Stomach smooth muscle (tissue), 2 donors: ENCODE results near the gene MINK1.
A peak's percentile ranks its signal among the peaks of the same experiment; 100 is the strongest.
"Not testable (repeated sequence)": the region's sequence is repeated elsewhere in the genome, so short reads cannot be mapped to it uniquely, and the experiment has no call there.

ENCODE experiments used
- H3K27ac ChIP-seq: one replicate; pipeline ENCODE4 v1.7.0; 2013; ENCODE audit warnings: mild to moderate bottlenecking, low read length, inconsistent platforms
- H3K27me3 ChIP-seq, 2 donors: one replicate each; pipeline ENCODE4 v1.7.0; 2013; ENCODE audit warnings: low read length in 2 of 2; ENCODE audit not compliant: insufficient read depth in 2 of 2, control insufficient read depth in 1 of 2
- H3K36me3 ChIP-seq, 2 donors: one replicate each; pipeline ENCODE4 v1.7.0; 2013; ENCODE audit warnings: low read length in 2 of 2; ENCODE audit not compliant: control insufficient read depth in 2 of 2, insufficient read depth in 2 of 2
- H3K4me1 ChIP-seq: one replicate; pipeline ENCODE4 v1.7.0; 2013; ENCODE audit warnings: low read length; ENCODE audit not compliant: control insufficient read depth, insufficient read depth
- H3K4me3 ChIP-seq, 2 donors: one replicate each; pipeline ENCODE4 v1.7.0; 2013; ENCODE audit warnings: low read length in 2 of 2
- H3K9ac ChIP-seq, 2 donors: one replicate each; pipeline ENCODE4 v1.7.0; 2013; ENCODE audit warnings: low read length in 2 of 2, mild to moderate bottlenecking in 1 of 2
- H3K9me3 ChIP-seq, 2 donors: one replicate each; pipeline ENCODE4 v1.7.0; 2013; ENCODE audit warnings: low read length in 2 of 2; ENCODE audit not compliant: control insufficient read depth in 2 of 2
- donor health status: healthy.
- donor health status: Pancreatic carcinoma.

MINK1 gene

DNA sequence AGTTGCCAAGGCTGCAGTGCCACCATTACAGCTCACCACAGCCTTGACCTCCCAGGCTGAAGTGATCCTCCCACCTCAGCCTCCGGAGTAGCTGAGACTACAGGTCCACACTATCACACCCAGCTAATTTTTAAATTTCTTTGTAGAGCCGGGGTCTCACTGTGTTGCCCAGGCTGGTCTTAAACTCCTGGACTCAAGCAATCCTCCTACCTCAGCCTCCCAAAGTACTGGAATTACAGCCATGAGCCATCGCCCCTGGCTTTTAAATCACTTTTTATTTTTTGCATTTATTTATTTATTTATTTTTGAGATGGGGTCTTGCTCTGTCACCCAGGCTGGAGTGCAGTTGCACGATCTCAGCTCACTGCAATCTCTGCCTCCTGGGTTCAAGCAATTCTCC, 81.4 kb downstream of the MINK1 start:
- H3K9ac ChIP-seq, H3K27ac ChIP-seq, H3K4me1 ChIP-seq, H3K27me3 ChIP-seq, H3K36me3 ChIP-seq, H3K4me3 ChIP-seq, H3K9me3 ChIP-seq: not testable (repeated sequence)

DNA sequence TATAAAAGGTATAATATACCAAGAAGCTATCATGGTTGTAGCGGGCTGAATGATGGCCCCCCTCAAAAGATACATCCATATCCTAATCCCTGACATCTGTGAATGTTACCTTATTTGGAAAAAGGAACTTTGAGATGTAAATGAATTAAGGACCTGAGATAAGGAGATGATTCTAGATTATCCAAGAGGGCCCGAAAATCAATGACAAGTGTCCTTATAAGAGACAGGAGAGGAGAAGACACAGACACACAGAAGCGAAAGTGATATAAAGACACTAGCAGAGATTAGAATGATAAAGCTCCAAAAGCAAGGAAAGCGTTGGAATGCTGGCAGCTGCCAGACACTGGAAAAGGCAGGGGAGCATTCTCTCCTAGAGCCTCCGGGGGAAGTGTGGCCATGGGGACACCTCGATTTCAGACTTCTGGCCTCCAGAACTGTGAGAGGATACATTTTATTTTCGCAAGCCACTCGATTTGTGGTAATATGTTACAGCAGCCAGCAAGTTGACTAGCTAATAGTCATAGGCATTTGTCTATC, 86.4 kb downstream of the MINK1 start:
- no peaks in the 10 kb centered on the region for H3K27me3 ChIP-seq
- no peak overlapping the region for H3K27ac ChIP-seq
- H3K4me1 ChIP-seq: no peaks in the 10 kb centered on the region
- no peaks in the 10 kb centered on the region for H3K9me3 ChIP-seq
- no peaks in the 10 kb centered on the region for H3K36me3 ChIP-seq
- no peak overlapping the region for H3K9ac ChIP-seq
- H3K4me3 ChIP-seq: no peak overlapping the region

DNA sequence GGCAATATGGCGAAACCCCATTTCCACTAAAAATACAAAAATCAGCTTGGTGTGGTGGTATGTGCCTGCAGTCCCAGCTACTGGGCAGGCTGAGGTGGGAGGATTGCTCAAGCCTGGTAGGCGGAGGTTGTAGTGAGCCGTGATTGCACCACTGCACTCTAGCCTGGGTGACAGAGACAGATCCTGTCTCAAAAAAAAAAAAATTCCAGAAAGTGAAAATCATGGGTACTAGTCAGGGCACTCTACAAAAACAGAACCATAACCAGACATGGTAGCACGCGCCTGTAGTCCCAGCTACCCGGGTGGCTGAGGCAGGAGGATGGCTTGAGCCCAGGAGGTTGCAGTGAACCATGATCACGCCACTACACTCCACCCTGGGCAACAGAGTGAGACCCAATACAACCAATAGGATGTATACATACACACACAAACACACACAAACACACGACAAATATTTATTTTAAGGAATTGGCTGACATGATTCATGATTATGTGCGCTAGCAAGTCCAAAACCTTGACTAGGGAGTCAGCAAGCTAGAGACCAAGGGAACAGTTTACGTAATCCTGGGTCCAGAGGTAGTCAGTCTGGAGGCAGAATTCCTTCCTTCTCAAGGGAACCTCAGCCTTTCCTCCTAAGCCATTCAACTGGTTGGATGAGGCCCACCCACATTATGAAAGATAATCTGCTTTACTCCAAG, 87.4 kb downstream of the MINK1 start:
- Histone ChIP-seq H3K9me3 (no peaks in the 10 kb centered on the region), H3K36me3 (no peaks in the 10 kb centered on the region), H3K27me3 (no peaks in the 10 kb centered on the region), H3K4me3 (no peak overlapping the region), H3K4me1 (no peaks in the 10 kb centered on the region), H3K9ac (no peak overlapping the region), H3K27ac (no peak overlapping the region)

DNA sequence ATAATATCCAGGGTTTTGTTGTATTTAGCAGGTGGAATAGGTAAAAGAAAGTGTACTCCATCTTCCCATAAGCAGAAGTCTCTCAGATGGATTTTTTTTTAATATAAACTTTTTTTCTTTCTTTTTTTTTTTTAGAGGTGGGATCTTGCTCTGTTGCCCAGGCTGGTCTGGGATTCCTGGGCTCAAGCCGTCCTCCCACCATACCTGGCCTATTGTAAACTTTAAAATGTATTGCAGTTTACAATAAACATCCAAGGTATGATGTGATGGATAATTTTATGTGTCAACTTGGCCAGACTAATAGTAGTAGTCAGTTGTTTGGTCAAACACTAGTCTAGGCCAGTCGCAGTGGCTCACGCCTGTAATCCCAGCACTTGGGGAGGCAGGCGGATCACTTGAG, 88.2 kb downstream of the MINK1 start:
- H3K9me3 ChIP-seq: no peaks in the 10 kb centered on the region
- no peak overlapping the region for H3K27ac ChIP-seq
- H3K4me1 ChIP-seq: no peaks in the 10 kb centered on the region
- H3K27me3 ChIP-seq: no peaks in the 10 kb centered on the region
- no peak overlapping the region for H3K4me3 ChIP-seq
- no peaks in the 10 kb centered on the region for H3K36me3 ChIP-seq
- no peak overlapping the region for H3K9ac ChIP-seq

DNA sequence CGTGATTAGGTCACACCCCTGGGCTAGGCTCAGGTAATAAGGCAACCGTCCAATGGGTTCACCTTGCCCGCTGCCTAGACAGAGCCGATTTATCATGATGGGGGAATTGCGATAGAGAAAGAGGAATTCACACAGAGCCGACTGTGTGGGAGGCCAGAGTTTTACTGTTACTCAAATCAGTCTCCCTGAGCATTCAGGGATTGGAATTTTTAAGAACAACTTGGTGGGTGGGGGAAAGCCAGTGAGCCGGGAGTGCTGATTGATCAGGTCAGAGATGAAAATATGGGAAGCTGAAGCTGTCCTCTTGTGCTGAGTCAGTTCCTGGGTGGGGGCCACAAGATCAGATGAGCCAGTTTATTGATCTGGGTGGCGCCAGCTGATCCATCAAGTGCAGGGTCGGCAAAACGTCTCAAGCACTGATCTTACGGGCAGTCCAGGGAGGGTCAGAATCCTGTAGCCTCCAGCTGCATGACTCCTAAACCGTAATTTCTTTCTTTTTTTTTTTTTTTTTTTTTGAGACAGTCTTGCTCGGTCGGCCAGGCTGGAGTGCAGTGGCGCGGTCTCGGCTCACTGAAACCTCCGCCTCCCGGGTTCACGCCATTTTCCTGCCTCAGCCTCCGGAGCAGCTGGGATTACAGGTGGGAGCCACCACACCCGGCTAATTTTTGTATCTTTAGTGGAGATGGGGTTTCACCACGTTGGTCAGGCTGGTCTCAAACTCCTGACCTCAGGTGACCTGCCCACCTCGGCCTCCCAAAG, 93.6 kb downstream of the MINK1 start:
- H3K9me3 ChIP-seq, H3K4me1 ChIP-seq, H3K27me3 ChIP-seq, H3K4me3 ChIP-seq, H3K27ac ChIP-seq, H3K9ac ChIP-seq, H3K36me3 ChIP-seq: not testable (repeated sequence)

DNA sequence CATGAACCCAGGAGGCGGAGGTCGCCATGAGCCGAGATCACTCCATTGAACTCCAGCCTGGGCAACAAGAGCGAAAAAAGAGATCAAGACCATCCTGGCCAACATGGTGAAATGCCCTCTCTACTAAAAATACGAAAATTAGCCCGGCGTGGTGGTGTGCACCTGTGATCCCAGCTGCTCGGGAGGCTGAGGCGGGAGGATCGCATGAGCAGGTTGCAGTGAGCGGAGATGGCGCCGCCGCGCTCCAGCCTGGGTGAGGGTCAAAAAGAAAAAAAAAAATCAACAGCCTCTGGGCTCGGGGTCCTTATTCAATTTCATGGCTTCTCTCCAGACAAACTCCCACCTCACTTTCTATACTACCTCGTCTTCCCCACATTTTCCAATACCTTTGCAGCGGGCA, 95.7 kb downstream of the MINK1 start:
- Histone ChIP-seq H3K27me3 (no peaks in the 10 kb centered on the region), H3K4me1 (peaks cover under 1% of the 10 kb centered on the region), H3K27ac (no peak overlapping the region), H3K9me3 (no peaks in the 10 kb centered on the region), H3K36me3 (no peaks in the 10 kb centered on the region), H3K4me3 (no peak overlapping the region), H3K9ac (no peak overlapping the region)

DNA sequence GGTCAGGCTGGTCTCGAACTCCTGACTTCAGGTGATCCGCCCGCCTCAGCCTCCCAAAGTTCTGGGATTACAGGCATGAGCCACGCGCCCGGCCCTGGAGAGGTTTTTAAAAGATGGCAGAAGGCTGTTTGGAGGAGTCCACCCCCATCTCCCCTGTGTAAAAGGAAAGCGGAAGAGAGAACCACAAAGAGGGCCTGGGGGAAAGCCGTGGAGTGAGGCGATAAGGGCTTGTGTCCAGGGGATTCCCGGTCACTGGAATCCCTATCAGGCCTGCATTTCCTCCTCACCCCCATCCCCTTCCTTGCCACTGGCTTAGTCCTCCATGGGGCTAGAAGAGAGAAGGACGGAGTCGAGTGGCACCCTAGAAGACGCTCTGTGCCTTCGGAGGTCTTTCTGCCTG, 98.8 kb downstream of the MINK1 start, which contains the start of gene GP1BA:
GP1BA (plus strand) TSS at position 315 of the 400 bp plus-strand sequence. CDS start 328 bp downstream, outside the sequence.
- H3K27ac ChIP-seq: no peak within 1 kb of the TSS

DNA sequence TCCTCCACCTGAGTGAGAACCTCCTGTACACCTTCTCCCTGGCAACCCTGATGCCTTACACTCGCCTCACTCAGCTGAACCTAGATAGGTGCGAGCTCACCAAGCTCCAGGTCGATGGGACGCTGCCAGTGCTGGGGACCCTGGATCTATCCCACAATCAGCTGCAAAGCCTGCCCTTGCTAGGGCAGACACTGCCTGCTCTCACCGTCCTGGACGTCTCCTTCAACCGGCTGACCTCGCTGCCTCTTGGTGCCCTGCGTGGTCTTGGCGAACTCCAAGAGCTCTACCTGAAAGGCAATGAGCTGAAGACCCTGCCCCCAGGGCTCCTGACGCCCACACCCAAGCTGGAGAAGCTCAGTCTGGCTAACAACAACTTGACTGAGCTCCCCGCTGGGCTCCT, 99.6 kb downstream of the MINK1 start:
- no peak overlapping the region for H3K9ac ChIP-seq
- peaks cover 10 to 16% of the 10 kb centered on the region in 2 donors for H3K36me3 ChIP-seq
- H3K4me1 ChIP-seq: peaks cover 9% of the 10 kb centered on the region
- no peak overlapping the region for H3K4me3 ChIP-seq
- no peaks in the 10 kb centered on the region for H3K9me3 ChIP-seq
- H3K27ac ChIP-seq: no peak overlapping the region
- H3K27me3 ChIP-seq: no peaks in the 10 kb centered on the region

More for the DNA sequence above, 98.8 kb downstream of the MINK1 start, which contains the start of gene GP1BA:
- no peak within 1 kb of the TSS for H3K9ac ChIP-seq
- peaks cover 9% of the 10 kb centered on the region for H3K4me1 ChIP-seq
- no peaks in the 10 kb centered on the region for H3K9me3 ChIP-seq
- no peak within 1 kb of the TSS for H3K4me3 ChIP-seq
- H3K27me3 ChIP-seq: no peaks in the 10 kb centered on the region
- peaks cover 2 to 8% of the 10 kb centered on the region in 2 donors for H3K36me3 ChIP-seq

DNA sequence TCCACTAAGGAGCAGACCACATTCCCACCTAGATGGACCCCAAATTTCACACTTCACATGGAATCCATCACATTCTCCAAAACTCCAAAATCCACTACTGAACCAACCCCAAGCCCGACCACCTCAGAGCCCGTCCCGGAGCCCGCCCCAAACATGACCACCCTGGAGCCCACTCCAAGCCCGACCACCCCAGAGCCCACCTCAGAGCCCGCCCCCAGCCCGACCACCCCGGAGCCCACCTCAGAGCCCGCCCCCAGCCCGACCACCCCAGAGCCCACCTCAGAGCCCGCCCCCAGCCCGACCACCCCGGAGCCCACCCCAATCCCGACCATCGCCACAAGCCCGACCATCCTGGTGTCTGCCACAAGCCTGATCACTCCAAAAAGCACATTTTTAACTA, 100.5 kb downstream of the MINK1 start:
- H3K27ac ChIP-seq: no peak overlapping the region
- peaks cover 17% of the 10 kb centered on the region for H3K4me1 ChIP-seq
- H3K36me3 ChIP-seq: peaks cover 19 to 20% of the 10 kb centered on the region in 2 donors
- no peaks in the 10 kb centered on the region for H3K9me3 ChIP-seq
- peak overlapping the region in 1 of 2 donors; percentile 12 for H3K9ac ChIP-seq
- H3K4me3 ChIP-seq: peak overlapping the region in 1 of 2 donors; percentile 47
- no peaks in the 10 kb centered on the region for H3K27me3 ChIP-seq

DNA sequence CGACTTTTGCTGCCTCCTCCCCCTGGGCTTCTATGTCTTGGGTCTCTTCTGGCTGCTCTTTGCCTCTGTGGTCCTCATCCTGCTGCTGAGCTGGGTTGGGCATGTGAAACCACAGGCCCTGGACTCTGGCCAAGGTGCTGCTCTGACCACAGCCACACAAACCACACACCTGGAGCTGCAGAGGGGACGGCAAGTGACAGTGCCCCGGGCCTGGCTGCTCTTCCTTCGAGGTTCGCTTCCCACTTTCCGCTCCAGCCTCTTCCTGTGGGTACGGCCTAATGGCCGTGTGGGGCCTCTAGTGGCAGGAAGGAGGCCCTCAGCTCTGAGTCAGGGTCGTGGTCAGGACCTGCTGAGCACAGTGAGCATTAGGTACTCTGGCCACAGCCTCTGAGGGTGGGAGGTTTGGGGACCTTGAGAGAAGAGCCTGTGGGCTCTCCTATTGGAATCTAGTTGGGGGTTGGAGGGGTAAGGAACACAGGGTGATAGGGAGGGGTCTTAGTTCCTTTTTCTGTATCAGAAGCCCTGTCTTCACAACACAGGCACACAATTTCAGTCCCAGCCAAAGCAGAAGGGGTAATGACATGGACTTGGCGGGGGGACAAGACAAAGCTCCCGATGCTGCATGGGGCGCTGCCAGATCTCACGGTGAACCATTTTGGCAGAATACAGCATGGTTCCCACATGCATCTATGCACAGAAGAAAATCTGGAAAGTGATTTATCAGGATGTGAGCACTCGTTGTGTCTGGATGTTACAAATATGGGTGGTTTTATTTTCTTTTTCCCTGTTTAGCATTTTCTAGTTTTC, 101.2 kb downstream of the MINK1 start:
- peak overlapping the region; percentile 49 for H3K27ac ChIP-seq
- peaks cover 25% of the 10 kb centered on the region for H3K4me1 ChIP-seq
- H3K36me3 ChIP-seq: peaks cover 19 to 20% of the 10 kb centered on the region in 2 donors
- peak overlapping the region in 1 of 2 donors; percentile 47 for H3K4me3 ChIP-seq
- peak overlapping the region; percentile 12 to 47 for H3K9ac ChIP-seq
- no peaks in the 10 kb centered on the region for H3K27me3 ChIP-seq
- no peaks in the 10 kb centered on the region for H3K9me3 ChIP-seq
